Activated B cell treated with CpG ODN at 0.5 μM for 24 hours (primary cell): ENCODE results near the gene MALT1. TPM values are rescaled to one million over a fixed set of nuclear protein-coding genes. Genes with fewer than 3 reads are reported as not detected.

Experiments
- ATAC-seq: fragments of 200-7000 bp; cut with Tn5 transposase; one replicate; pipeline ENCODE4 v1.10.0; 2021; ENCODE audit warnings: low read depth, mild to moderate bottlenecking, moderate library complexity
- CTCF ChIA-PET: fragments of 350-600 bp; sonication (Branson Sonifier 250); formaldehyde crosslinking; loops from one replicate; lab custom pipeline; 2021; ENCODE audit warnings: antibody characterized with exemption; lab: Charles Lee
- POLR2A ChIA-PET: fragments of 350-600 bp; sonication (Branson Sonifier 250); formaldehyde crosslinking; loops from one replicate; lab custom pipeline; 2021; ENCODE audit warnings: antibody characterized with exemption; lab: Charles Lee
- DNase-seq: peaks from one replicate; pipeline ENCODE4 v3.0.0; 2022
- H3K27ac Mint-ChIP-seq: one replicate; pipeline ENCODE4 v1.8.0; 2020; ENCODE audit warnings: mixed read lengths
- H3K27me3 Mint-ChIP-seq: one replicate; pipeline ENCODE4 v1.8.0; 2021; ENCODE audit warnings: mixed read lengths
- H3K36me3 Mint-ChIP-seq: one replicate; pipeline ENCODE4 v1.8.0; 2021; ENCODE audit warnings: low read depth, mixed read lengths
- H3K4me1 Mint-ChIP-seq: one replicate; pipeline ENCODE4 v1.8.0; 2021; ENCODE audit warnings: mixed read lengths
- H3K4me3 Mint-ChIP-seq: one replicate; pipeline ENCODE4 v1.8.0; 2020; ENCODE audit warnings: mild to moderate bottlenecking, mixed read lengths
- H3K9me3 Mint-ChIP-seq: one replicate; pipeline ENCODE4 v1.8.0; 2020; ENCODE audit warnings: mixed read lengths
- CTCF ChIP-seq: fragments of 200-600 bp; IDR thresholded peaks from one replicate; pipeline ENCODE4 v1.8.0; 2022; ENCODE audit warnings: antibody characterized with exemption, mild to moderate bottlenecking
- intact Hi-C: fragments of 100-400 bp; cut with micrococcal nuclease; formaldehyde crosslinking; loops from one replicate; pipeline ENCODE4 v1.15.1; 2024
- total RNA-seq: library from RNA; stranded (reverse); gene quantifications from 2 replicates; pipeline ENCODE4 v1.2.3, GENCODE V29; 2022

MALT1 gene
- 61.6 and 75.6 TPM in 2 replicates for total RNA-seq

- H3K36me3 Mint-ChIP-seq, result peaks cover 38% of the 10 kb centered on the region
- TF ChIP-seq CTCF, result no peak
- ChIA-PET POLR2A (interaction anchor here (0.6 to 4.6 kb wide), 33 partner anchors 9 to 402 kb away, joined by 3 to 190 read pairs (median 5); no protein-coding TSS in a partner anchor), CTCF (interaction anchor here (0.9 to 4.0 kb wide), 13 partner anchors 10 to 144 kb away, joined by 3 to 28 read pairs (median 5); no protein-coding TSS in a partner anchor)
- no peaks in the 10 kb centered on the region for H3K27me3 Mint-ChIP-seq
- peak within 1 kb of the TSS; percentile 95 for H3K4me3 Mint-ChIP-seq
- H3K4me1 Mint-ChIP-seq, result peaks cover 74% of the 10 kb centered on the region
- ATAC-seq (peak; percentile 89), DNase-seq (peak; percentile 98)
- H3K9me3 Mint-ChIP-seq, result no peaks in the 10 kb centered on the region
- peak within 1 kb of the TSS; percentile 95 for H3K27ac Mint-ChIP-seq
- intact Hi-C loops, result loop anchor here (1.0 to 10.0 kb wide), 12 partner anchors 9 to 626 kb away; partner anchors contain the start of gene NEDD4L
Observed at GRCh38 chr18:58671111-58671631, at the start of gene MALT1. Gene MALT1 (plus strand): TSS chr18:58671465. CDS start chr18:58671644, 179 bp downstream.

- ATAC-seq (no peak), DNase-seq (no peak)
- H3K4me3 Mint-ChIP-seq, result no peak overlapping the region
- no peaks in the 10 kb centered on the region for H3K27me3 Mint-ChIP-seq
- no peak for TF ChIP-seq CTCF
- ChIA-PET POLR2A (interaction anchor here (0.7 kb wide), 1 partner anchor 46 kb away, joined by 3 read pairs; no protein-coding TSS in a partner anchor), CTCF (no interaction called here)
- H3K4me1 Mint-ChIP-seq, result peaks cover 8% of the 10 kb centered on the region
- no peak overlapping the region for H3K27ac Mint-ChIP-seq
- no peaks in the 10 kb centered on the region for H3K36me3 Mint-ChIP-seq
- intact Hi-C loops, result no loop called here
- H3K9me3 Mint-ChIP-seq, result no peaks in the 10 kb centered on the region
Observed at GRCh38 chr18:58624011-58624410, 47.3 kb upstream of the MALT1 start.

GRCh38 chr18:58625839-58626238 is 45.4 kb upstream of the MALT1 start:
- H3K27me3 Mint-ChIP-seq, result no peaks in the 10 kb centered on the region
- H3K27ac Mint-ChIP-seq, result no peak overlapping the region
- no peak overlapping the region for H3K4me3 Mint-ChIP-seq
- DNase-seq (no peak), ATAC-seq (no peak)
- ChIA-PET POLR2A (interaction anchor here (0.7 kb wide), 1 partner anchor 32 kb away, joined by 3 read pairs; no protein-coding TSS in a partner anchor), CTCF (no interaction called here)
- H3K4me1 Mint-ChIP-seq, result peaks cover 8% of the 10 kb centered on the region
- no peaks in the 10 kb centered on the region for H3K9me3 Mint-ChIP-seq
- no peaks in the 10 kb centered on the region for H3K36me3 Mint-ChIP-seq
- no peak for TF ChIP-seq CTCF
- intact Hi-C loops, result no loop called here

- peaks cover 8% of the 10 kb centered on the region for H3K4me1 Mint-ChIP-seq
- ChIA-PET POLR2A (no interaction called here), CTCF (no interaction called here)
- intact Hi-C loops, result no loop called here
- no peaks in the 10 kb centered on the region for H3K36me3 Mint-ChIP-seq
- no peaks in the 10 kb centered on the region for H3K27me3 Mint-ChIP-seq
- H3K27ac Mint-ChIP-seq, result no peak overlapping the region
- H3K9me3 Mint-ChIP-seq, result no peaks in the 10 kb centered on the region
- TF ChIP-seq CTCF, result no peak
- no peak for DNase-seq
- no peak for ATAC-seq
- no peak overlapping the region for H3K4me3 Mint-ChIP-seq
Observed at GRCh38 chr18:58630071-58630470, 41.2 kb upstream of the MALT1 start.

GRCh38 chr18:58631301-58631700 is 40.0 kb upstream of the MALT1 start:
- Mint-ChIP-seq H3K4me3 (no peak overlapping the region), H3K36me3 (no peaks in the 10 kb centered on the region), H3K4me1 (peaks cover 9% of the 10 kb centered on the region), H3K27me3 (no peaks in the 10 kb centered on the region), H3K27ac (no peak overlapping the region), H3K9me3 (no peaks in the 10 kb centered on the region)
- CTCF ChIA-PET, result no interaction called here
- intact Hi-C loops, result no loop called here
- POLR2A ChIA-PET, result no interaction called here
- ATAC-seq (no peak), DNase-seq (no peak)
- no peak for TF ChIP-seq CTCF
